ENCODE measurements around the gene MGLL.

The MGLL gene

DNA sequence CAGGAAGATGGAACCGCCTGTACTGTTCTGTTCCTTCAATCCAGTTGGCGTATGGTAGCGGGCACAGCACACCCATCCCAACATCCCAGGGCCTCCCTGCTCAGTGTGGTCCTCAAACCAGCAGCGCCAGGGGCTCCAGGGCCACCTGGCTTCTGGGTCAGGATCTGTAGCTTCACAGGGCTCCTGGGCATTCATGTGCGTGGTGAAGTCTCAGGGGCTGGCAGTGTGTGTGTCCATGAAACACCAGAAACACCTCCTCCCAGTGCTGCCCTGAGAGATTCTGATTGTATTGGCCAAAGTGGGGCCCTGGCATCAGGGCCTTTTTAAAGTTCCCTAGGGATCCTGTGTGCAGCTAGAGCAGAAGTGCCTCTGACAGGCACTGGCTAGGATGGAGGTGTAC is 107.4 kb downstream of the MGLL start:
- no peak for DNase-seq (ENCODE audit: low read depth in 1 of 2, low spot score in 1 of 2)
- Histone ChIP-seq H3K4me3 (replicated peaks; ENCODE audit: insufficient read depth, low read length) (no peak overlapping the region), H3K27ac (replicated peaks) (no peak overlapping the region), H3K27me3 (ENCODE audit: insufficient read depth, poor library complexity, severe bottlenecking) (no peaks in the 10 kb centered on the region)
- TF ChIP-seq GABPA (IDR thresholded peaks at IDR 0.05; ENCODE audit: low read depth) (no peak), SPI1 (IDR thresholded peaks at IDR 0.05; ENCODE audit: borderline replicate concordance, low read depth) (no peak), POLR2AphosphoS5 (IDR thresholded peaks at IDR 0.05; ENCODE audit: low read depth) (no peak)
- TF ChIP-seq, protein P1, sequence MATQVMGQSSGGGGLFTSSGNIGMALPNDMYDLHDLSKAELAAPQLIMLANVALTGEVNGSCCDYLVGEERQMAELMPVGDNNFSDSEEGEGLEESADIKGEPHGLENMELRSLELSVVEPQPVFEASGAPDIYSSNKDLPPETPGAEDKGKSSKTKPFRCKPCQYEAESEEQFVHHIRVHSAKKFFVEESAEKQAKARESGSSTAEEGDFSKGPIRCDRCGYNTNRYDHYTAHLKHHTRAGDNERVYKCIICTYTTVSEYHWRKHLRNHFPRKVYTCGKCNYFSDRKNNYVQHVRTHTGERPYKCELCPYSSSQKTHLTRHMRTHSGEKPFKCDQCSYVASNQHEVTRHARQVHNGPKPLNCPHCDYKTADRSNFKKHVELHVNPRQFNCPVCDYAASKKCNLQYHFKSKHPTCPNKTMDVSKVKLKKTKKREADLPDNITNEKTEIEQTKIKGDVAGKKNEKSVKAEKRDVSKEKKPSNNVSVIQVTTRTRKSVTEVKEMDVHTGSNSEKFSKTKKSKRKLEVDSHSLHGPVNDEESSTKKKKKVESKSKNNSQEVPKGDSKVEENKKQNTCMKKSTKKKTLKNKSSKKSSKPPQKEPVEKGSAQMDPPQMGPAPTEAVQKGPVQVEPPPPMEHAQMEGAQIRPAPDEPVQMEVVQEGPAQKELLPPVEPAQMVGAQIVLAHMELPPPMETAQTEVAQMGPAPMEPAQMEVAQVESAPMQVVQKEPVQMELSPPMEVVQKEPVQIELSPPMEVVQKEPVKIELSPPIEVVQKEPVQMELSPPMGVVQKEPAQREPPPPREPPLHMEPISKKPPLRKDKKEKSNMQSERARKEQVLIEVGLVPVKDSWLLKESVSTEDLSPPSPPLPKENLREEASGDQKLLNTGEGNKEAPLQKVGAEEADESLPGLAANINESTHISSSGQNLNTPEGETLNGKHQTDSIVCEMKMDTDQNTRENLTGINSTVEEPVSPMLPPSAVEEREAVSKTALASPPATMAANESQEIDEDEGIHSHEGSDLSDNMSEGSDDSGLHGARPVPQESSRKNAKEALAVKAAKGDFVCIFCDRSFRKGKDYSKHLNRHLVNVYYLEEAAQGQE (IDR thresholded peaks at IDR 0.05; ENCODE audit: insufficient replicate concordance, low read depth), result no peak
- TF ChIP-seq, protein P2, sequence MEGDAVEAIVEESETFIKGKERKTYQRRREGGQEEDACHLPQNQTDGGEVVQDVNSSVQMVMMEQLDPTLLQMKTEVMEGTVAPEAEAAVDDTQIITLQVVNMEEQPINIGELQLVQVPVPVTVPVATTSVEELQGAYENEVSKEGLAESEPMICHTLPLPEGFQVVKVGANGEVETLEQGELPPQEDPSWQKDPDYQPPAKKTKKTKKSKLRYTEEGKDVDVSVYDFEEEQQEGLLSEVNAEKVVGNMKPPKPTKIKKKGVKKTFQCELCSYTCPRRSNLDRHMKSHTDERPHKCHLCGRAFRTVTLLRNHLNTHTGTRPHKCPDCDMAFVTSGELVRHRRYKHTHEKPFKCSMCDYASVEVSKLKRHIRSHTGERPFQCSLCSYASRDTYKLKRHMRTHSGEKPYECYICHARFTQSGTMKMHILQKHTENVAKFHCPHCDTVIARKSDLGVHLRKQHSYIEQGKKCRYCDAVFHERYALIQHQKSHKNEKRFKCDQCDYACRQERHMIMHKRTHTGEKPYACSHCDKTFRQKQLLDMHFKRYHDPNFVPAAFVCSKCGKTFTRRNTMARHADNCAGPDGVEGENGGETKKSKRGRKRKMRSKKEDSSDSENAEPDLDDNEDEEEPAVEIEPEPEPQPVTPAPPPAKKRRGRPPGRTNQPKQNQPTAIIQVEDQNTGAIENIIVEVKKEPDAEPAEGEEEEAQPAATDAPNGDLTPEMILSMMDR (IDR thresholded peaks at IDR 0.05; ENCODE audit: insufficient read depth, low read length), result no peak

DNA sequence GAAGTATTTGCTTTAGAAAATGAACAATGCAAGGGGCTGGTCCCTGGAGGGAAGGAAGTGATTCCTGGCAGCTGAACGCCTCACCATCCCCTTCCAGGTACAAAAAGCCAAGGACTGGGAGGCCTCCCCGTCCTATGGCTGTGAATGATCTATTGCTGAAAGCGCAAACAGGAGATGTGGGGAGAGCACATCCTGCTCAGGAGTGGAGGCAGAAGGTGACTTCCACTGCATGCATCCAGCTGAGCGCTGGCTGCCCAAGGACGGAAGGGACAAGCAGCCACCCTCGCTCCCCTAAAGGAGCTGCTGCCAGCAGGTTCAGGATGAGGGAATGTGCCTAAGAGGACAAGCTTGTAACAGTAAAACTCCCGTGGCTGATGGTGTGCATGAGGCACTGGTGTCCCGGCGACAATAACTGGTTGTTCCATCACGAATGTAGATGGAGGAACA is 108.2 kb downstream of the MGLL start:
- H3K27ac ChIP-seq (replicated peaks), result no peak overlapping the region
- DNase-seq (ENCODE audit: low read depth in 1 of 2, low spot score in 1 of 2), result no peak
- H3K4me3 ChIP-seq (replicated peaks; ENCODE audit: insufficient read depth, low read length), result no peak overlapping the region
- no peak for TF ChIP-seq GABPA (IDR thresholded peaks at IDR 0.05; ENCODE audit: low read depth)
- no peak for TF ChIP-seq POLR2AphosphoS5 (IDR thresholded peaks at IDR 0.05; ENCODE audit: low read depth)
- TF ChIP-seq SPI1 (IDR thresholded peaks at IDR 0.05; ENCODE audit: borderline replicate concordance, low read depth), result no peak
- TF ChIP-seq, protein P1 (IDR thresholded peaks at IDR 0.05; ENCODE audit: insufficient replicate concordance, low read depth), result no peak
- H3K27me3 ChIP-seq (ENCODE audit: insufficient read depth, poor library complexity, severe bottlenecking), result no peaks in the 10 kb centered on the region

DNA sequence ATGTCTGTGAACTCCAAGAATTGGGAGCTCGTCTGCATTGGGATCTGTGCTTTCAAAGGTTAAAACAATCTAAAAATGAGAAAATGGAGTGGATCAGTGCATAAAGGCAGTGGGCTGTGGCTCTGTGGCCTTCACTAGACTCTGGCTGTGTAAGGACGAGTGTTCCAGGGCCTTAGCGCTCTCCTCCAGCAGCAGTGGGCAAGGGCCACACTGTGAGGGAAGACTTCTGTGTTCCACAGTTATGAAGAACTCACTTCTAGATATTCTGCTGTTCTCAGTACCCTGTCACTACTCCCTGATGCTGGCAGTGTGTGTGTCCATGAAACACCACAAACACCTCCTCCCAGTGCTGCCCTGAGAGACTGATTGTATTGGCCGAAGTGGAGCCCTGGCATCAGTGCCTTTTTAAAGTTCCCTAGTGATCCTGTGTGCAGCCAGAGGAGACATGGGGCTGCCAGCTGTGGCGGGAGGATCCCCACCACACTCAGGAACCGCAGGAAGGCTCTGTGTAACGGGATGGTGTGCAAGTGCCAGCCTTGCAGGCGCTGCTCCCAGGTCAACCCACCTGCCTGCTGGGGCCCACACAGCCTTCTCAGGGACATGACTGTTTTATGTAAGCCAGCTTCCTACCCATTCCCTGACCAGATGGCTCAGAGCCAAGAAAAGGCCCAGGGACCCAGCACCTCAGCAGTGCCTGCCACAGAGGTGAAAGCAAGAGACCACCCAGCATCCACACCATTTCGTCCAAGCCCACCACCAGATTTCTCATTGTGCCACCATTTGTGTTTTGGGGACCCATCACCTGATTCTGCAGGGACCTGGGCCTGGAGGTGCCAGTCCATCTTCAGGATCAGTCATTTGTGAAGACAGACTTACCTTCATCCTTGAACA is 109.2 kb downstream of the MGLL start:
- no peak overlapping the region for H3K4me3 ChIP-seq (replicated peaks; ENCODE audit: insufficient read depth, low read length)
- DNase-seq (ENCODE audit: low read depth in 1 of 2, low spot score in 1 of 2), result no peak
- no peak overlapping the region for H3K27ac ChIP-seq (replicated peaks)
- no peaks in the 10 kb centered on the region for H3K27me3 ChIP-seq (ENCODE audit: insufficient read depth, poor library complexity, severe bottlenecking)
- TF ChIP-seq SPI1 (IDR thresholded peaks at IDR 0.05; ENCODE audit: borderline replicate concordance, low read depth), result no peak
- TF ChIP-seq, protein P2 (IDR thresholded peaks at IDR 0.05; ENCODE audit: insufficient read depth, low read length), result no peak

DNA sequence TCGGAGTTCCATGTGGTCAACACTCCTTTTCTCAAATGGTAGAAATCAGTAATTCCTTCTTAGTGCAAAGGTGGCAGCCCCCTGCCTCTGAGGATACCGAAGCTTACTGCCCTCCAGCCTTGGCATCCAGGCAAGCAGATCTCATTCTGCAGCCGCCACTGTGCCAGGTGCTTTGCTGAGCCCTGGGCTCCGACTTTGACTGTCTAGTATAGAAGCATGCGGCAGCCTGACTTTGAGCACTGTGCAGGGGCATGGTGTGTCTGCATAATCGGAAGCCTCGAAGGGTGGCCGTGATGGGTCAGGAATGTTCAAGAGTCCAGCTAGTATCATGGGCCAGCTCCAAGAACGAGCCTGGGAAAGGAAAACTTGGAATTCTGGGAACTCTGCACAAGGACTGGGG is 109.9 kb downstream of the MGLL start:
- no peak for DNase-seq (ENCODE audit: low read depth in 1 of 2, low spot score in 1 of 2)
- H3K27ac ChIP-seq (replicated peaks), result no peak overlapping the region
- TF ChIP-seq SPI1 (IDR thresholded peaks at IDR 0.05; ENCODE audit: borderline replicate concordance, low read depth), result no peak
- TF ChIP-seq, protein P1 (IDR thresholded peaks at IDR 0.05; ENCODE audit: insufficient replicate concordance, low read depth), result no peak
- TF ChIP-seq, protein P2 (IDR thresholded peaks at IDR 0.05; ENCODE audit: insufficient read depth, low read length), result no peak
- no peak for TF ChIP-seq POLR2AphosphoS5 (IDR thresholded peaks at IDR 0.05; ENCODE audit: low read depth)
- no peak for TF ChIP-seq GABPA (IDR thresholded peaks at IDR 0.05; ENCODE audit: low read depth)
- no peaks in the 10 kb centered on the region for H3K27me3 ChIP-seq (ENCODE audit: insufficient read depth, poor library complexity, severe bottlenecking)
- H3K4me3 ChIP-seq (replicated peaks; ENCODE audit: insufficient read depth, low read length), result no peak overlapping the region

Data from HL-60 (cell line).